Progenitor cell of endocrine pancreas (in vitro differentiated cells): Measurements from ENCODE around the gene HSPA9. TPM values are rescaled to one million over a fixed set of nuclear protein-coding genes. Genes with fewer than 3 reads are reported as not detected.

Source experiments
- DNase-seq: peaks from one replicate; pipeline ENCODE4 v3.0.0; 2021; ENCODE audit warnings: low spot score; ENCODE audit not compliant: unreplicated experiment
- H3K27ac Mint-ChIP-seq: 2 replicates; pipeline ENCODE4 v1.8.0; 2021; ENCODE audit warnings: mild to moderate bottlenecking, moderate library complexity, mixed read lengths
- H3K27me3 Mint-ChIP-seq: 2 replicates; pipeline ENCODE4 v1.8.0; 2021; ENCODE audit warnings: mixed read lengths
- H3K36me3 Mint-ChIP-seq: 2 replicates; pipeline ENCODE4 v1.8.0; 2022; ENCODE audit warnings: mixed read lengths; ENCODE audit not compliant: insufficient read depth
- H3K4me1 Mint-ChIP-seq: 2 replicates; pipeline ENCODE4 v1.8.0; 2021; ENCODE audit warnings: low read depth, mixed read lengths
- H3K4me3 Mint-ChIP-seq: 2 replicates; pipeline ENCODE4 v1.8.0; 2021; ENCODE audit warnings: low read depth, mild to moderate bottlenecking, moderate library complexity, mixed read lengths
- H3K9me3 Mint-ChIP-seq: 2 replicates; pipeline ENCODE4 v1.8.0; 2021; ENCODE audit warnings: low read depth, mixed read lengths
- CTCF ChIP-seq: fragments of 200-600 bp; sonication (generic); IDR thresholded peaks from one replicate; pipeline ENCODE4 v1.5.0; 2021; ENCODE audit warnings: antibody characterized with exemption, mild to moderate bottlenecking; ENCODE audit not compliant: unreplicated experiment
- total RNA-seq: library from RNA; stranded (reverse); gene quantifications from 2 replicates; pipeline ENCODE4 v1.2.1, GENCODE V29; 2021

Gene HSPA9
- total RNA-seq, 1 donor from 2014 or later, result 174 TPM

GRCh38 chr5:138588013-138588788 is 13.0 kb upstream of the HSPA9 start:
- H3K36me3 Mint-ChIP-seq, result no peaks in the 10 kb centered on the region
- H3K4me1 Mint-ChIP-seq, result peaks cover 1% of the 10 kb centered on the region
- H3K27ac Mint-ChIP-seq, result no peak overlapping the region
- TF ChIP-seq CTCF, result no peak
- no peak overlapping the region for H3K4me3 Mint-ChIP-seq
- H3K27me3 Mint-ChIP-seq, result no peaks in the 10 kb centered on the region
- no peak for DNase-seq
- no peaks in the 10 kb centered on the region for H3K9me3 Mint-ChIP-seq

GRCh38 chr5:138585157-138585556 is 10.0 kb upstream of the HSPA9 start:
- DNase-seq, result no peak
- Mint-ChIP-seq H3K9me3 (no peaks in the 10 kb centered on the region), H3K27me3 (no peaks in the 10 kb centered on the region), H3K4me3 (no peak overlapping the region), H3K27ac (no peak overlapping the region), H3K4me1 (peaks cover 1% of the 10 kb centered on the region), H3K36me3 (no peaks in the 10 kb centered on the region)
- TF ChIP-seq CTCF, result no peak

- Mint-ChIP-seq H3K9me3 (no peaks in the 10 kb centered on the region), H3K4me3 (no peak overlapping the region), H3K36me3 (no peaks in the 10 kb centered on the region), H3K27me3 (no peaks in the 10 kb centered on the region), H3K27ac (no peak overlapping the region), H3K4me1 (peaks cover 1% of the 10 kb centered on the region)
- no peak for TF ChIP-seq CTCF
- no peak for DNase-seq
Observed at GRCh38 chr5:138583984-138584637, 8.9 kb upstream of the HSPA9 start.

- H3K4me1 Mint-ChIP-seq, result peaks cover 1% of the 10 kb centered on the region
- no peaks in the 10 kb centered on the region for H3K27me3 Mint-ChIP-seq
- H3K9me3 Mint-ChIP-seq, result no peaks in the 10 kb centered on the region
- no peak overlapping the region for H3K4me3 Mint-ChIP-seq
- H3K27ac Mint-ChIP-seq, result no peak overlapping the region
- no peak for DNase-seq
- no peaks in the 10 kb centered on the region for H3K36me3 Mint-ChIP-seq
- no peak for TF ChIP-seq CTCF
Observed at GRCh38 chr5:138582959-138583358, 7.8 kb upstream of the HSPA9 start.

- Mint-ChIP-seq H3K27ac (no peak overlapping the region), H3K4me3 (no peak overlapping the region), H3K9me3 (peaks cover 2% of the 10 kb centered on the region), H3K36me3 (peaks cover 1% of the 10 kb centered on the region), H3K4me1 (peaks cover 3% of the 10 kb centered on the region), H3K27me3 (no peaks in the 10 kb centered on the region)
- no peak for TF ChIP-seq CTCF
- DNase-seq, result no peak
Observed at GRCh38 chr5:138580777-138581176, 5.6 kb upstream of the HSPA9 start.
